H54 (cell line): ENCODE data around the gene KEL.
"Not testable (repeated sequence)": the region's sequence is repeated elsewhere in the genome, so short reads cannot be mapped to it uniquely, and the experiment has no call there.

Experiments used
- DNase-seq: peaks from one replicate; pipeline ENCODE4 v3.0.0; 2011; ENCODE audit warnings: low spot score, mixed read lengths; ENCODE audit not compliant: insufficient read length
- FAIRE-seq: peaks from 3 replicates; lab custom pipeline; 2011; peaks lifted over from hg19 to GRCh38; lab: Jason Lieb, UNC
- POLR2A ChIP-seq: IDR thresholded peaks from 2 replicates; pipeline ENCODE4 v1.6.1; 2011; ENCODE audit warnings: low read depth, mild to moderate bottlenecking, low read length

KEL gene

GRCh38 chr7:142983825-142984224 lies 21.7 kb upstream of the KEL start:
- DNase-seq, result no peak
- no peak for FAIRE-seq
- no peak for TF ChIP-seq POLR2A

- DNase-seq, FAIRE-seq: not testable (repeated sequence)
Measured at GRCh38 chr7:142978402-142978801, 16.2 kb upstream of the KEL start.

GRCh38 chr7:142974626-142975025 lies 12.5 kb upstream of the KEL start:
- no peak for FAIRE-seq
- DNase-seq, result no peak
- TF ChIP-seq POLR2A, result no peak

- TF ChIP-seq POLR2A, result no peak
- FAIRE-seq (no peak), DNase-seq (no peak)
Measured at GRCh38 chr7:142969183-142969582, 7.0 kb upstream of the KEL start.

- no peak for TF ChIP-seq POLR2A
- no peak for DNase-seq
- FAIRE-seq, result no peak
Measured at GRCh38 chr7:142968229-142968628, 6.1 kb upstream of the KEL start.

GRCh38 chr7:142964502-142965246 lies 2.5 kb upstream of the KEL start:
- no peak for TF ChIP-seq POLR2A
- DNase-seq (no peak), FAIRE-seq (no peak)

- FAIRE-seq, result no peak
- no peak for TF ChIP-seq POLR2A
Measured at GRCh38 chr7:142963993-142964392, 1.8 kb upstream of the KEL start.

GRCh38 chr7:142962991-142963390 lies 828 bp upstream of the KEL start:
- FAIRE-seq (no peak), DNase-seq (no peak)

More at GRCh38 chr7:142963993-142964392, 1.8 kb upstream of the KEL start:
- no peak for DNase-seq

GRCh38 chr7:142961595-142961972 lies 579 bp downstream of the KEL start:
- DNase-seq, result no peak
- FAIRE-seq, result no peak
- TF ChIP-seq POLR2A, result no peak

More at GRCh38 chr7:142962991-142963390, 828 bp upstream of the KEL start:
- no peak for TF ChIP-seq POLR2A

GRCh38 chr7:142960955-142961512 lies 1.1 kb downstream of the KEL start:
- FAIRE-seq (no peak), DNase-seq (no peak)
- no peak for TF ChIP-seq POLR2A

- no peak for TF ChIP-seq POLR2A
- DNase-seq (no peak), FAIRE-seq (no peak)
Measured at GRCh38 chr7:142959202-142959601, 3.0 kb downstream of the KEL start.

GRCh38 chr7:142957723-142958122 lies 4.4 kb downstream of the KEL start:
- DNase-seq (no peak), FAIRE-seq (no peak)
- no peak for TF ChIP-seq POLR2A

GRCh38 chr7:142956951-142957623 lies 5.1 kb downstream of the KEL start:
- DNase-seq, result no peak
- no peak for FAIRE-seq
- TF ChIP-seq POLR2A, result no peak

GRCh38 chr7:142954680-142955268 lies 7.4 kb downstream of the KEL start:
- DNase-seq (no peak), FAIRE-seq (no peak)
- no peak for TF ChIP-seq POLR2A
